ENCODE measurements around the gene WDR82.

WDR82 gene

DNA sequence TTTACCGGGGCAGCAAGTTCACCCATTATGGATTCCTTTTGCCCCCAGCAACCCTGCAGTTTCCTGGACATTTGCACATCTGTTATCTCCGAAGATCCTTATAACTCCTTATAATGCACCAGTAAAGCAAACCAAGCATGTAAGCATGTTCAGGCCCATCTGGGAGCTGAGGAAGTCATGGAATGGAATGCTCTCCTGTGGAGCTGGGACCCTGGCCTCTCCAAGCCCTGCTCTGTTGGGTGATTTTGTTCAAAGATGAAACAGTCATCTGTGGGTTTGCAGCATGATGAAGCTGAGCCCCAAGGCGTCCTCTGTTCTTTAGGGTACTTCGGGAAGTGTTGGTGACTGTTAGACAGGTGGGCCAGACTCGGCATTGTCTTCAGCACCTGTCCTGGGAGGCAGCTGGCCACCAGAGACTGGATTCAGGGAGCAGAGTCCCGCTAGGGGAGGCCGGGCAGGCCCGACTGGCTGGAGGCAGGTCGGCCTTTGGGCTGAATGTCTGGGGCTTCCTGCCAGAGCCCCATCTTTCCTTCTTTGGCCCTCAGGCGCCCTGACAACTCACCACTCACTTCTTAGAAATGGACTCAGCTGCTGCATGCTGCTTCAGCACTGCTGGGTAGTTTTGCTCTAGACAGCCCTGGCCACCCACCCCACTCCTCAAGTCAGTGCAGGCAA lies 41.6 kb upstream of the WDR82 start:
- H3K27ac ChIP-seq: no peak overlapping the region
- no peaks in the 10 kb centered on the region for H3K36me3 ChIP-seq (ENCODE audit: insufficient read depth)
- peaks cover 16% of the 10 kb centered on the region for H3K4me1 ChIP-seq (ENCODE audit: low read depth, poor library complexity, severe bottlenecking)
- no peaks in the 10 kb centered on the region for H4K20me1 ChIP-seq (ENCODE audit: insufficient read depth)
- no peaks in the 10 kb centered on the region for H3K27me3 ChIP-seq (ENCODE audit: insufficient read depth, low read depth)
- TF ChIP-seq, protein P1, sequence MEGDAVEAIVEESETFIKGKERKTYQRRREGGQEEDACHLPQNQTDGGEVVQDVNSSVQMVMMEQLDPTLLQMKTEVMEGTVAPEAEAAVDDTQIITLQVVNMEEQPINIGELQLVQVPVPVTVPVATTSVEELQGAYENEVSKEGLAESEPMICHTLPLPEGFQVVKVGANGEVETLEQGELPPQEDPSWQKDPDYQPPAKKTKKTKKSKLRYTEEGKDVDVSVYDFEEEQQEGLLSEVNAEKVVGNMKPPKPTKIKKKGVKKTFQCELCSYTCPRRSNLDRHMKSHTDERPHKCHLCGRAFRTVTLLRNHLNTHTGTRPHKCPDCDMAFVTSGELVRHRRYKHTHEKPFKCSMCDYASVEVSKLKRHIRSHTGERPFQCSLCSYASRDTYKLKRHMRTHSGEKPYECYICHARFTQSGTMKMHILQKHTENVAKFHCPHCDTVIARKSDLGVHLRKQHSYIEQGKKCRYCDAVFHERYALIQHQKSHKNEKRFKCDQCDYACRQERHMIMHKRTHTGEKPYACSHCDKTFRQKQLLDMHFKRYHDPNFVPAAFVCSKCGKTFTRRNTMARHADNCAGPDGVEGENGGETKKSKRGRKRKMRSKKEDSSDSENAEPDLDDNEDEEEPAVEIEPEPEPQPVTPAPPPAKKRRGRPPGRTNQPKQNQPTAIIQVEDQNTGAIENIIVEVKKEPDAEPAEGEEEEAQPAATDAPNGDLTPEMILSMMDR (conservative IDR thresholded peaks at IDR 0.05; ENCODE audit: low read depth, low read length): no peak
- H3K79me2 ChIP-seq (ENCODE audit: insufficient read depth, low read depth): no peaks in the 10 kb centered on the region
- no peak overlapping the region for H2AFZ ChIP-seq (ENCODE audit: low read depth)
- H3K4me3 ChIP-seq (IDR thresholded peaks at IDR 0.05; ENCODE audit: insufficient read depth, low read depth, low read length): no peak overlapping the region
- H3K9ac ChIP-seq: no peak overlapping the region
- no peak overlapping the region for H3K4me2 ChIP-seq

DNA sequence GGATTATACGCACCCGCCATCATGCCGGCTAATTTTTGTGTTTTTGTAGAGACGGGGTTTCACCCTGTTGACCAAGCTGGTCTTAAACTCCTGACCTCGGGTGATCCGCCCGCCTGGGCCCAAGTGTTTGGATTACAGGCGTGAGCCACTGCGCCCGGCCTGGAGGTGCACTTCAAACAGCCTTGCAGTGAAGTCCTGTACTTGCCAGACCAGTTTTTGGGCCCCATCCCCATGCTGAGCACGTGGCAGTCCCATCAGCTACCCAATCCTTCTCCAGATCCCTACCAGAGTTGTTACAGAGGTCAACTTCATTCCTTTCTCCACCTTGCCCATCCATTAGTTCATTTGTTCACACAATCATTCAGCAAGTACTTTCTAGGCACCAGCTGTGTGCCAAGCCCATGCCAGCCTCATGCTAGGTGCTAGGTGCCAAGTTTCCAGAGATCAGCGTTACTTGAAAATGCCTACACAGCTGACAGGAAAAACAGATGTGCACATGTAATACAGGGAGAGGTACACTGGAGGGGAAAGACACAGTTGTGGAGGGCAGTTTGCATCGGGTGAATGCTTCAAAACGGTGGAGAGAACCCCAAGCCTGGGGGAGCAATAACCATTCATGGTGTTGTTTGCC lies 39.9 kb upstream of the WDR82 start:
- Histone ChIP-seq H3K9ac (no peak overlapping the region), H3K4me3 (IDR thresholded peaks at IDR 0.05; ENCODE audit: insufficient read depth, low read depth, low read length) (no peak overlapping the region), H3K27ac (no peak overlapping the region), H3K27me3 (ENCODE audit: insufficient read depth, low read depth) (no peaks in the 10 kb centered on the region), H3K79me2 (ENCODE audit: insufficient read depth, low read depth) (no peaks in the 10 kb centered on the region), H3K36me3 (ENCODE audit: insufficient read depth) (no peaks in the 10 kb centered on the region), H3K4me2 (no peak overlapping the region), H2AFZ (ENCODE audit: low read depth) (no peak overlapping the region), H4K20me1 (ENCODE audit: insufficient read depth) (no peaks in the 10 kb centered on the region), H3K4me1 (ENCODE audit: low read depth, poor library complexity, severe bottlenecking) (peaks cover 34% of the 10 kb centered on the region)
- TF ChIP-seq, protein P1 (conservative IDR thresholded peaks at IDR 0.05; ENCODE audit: low read depth, low read length): no peak

DNA sequence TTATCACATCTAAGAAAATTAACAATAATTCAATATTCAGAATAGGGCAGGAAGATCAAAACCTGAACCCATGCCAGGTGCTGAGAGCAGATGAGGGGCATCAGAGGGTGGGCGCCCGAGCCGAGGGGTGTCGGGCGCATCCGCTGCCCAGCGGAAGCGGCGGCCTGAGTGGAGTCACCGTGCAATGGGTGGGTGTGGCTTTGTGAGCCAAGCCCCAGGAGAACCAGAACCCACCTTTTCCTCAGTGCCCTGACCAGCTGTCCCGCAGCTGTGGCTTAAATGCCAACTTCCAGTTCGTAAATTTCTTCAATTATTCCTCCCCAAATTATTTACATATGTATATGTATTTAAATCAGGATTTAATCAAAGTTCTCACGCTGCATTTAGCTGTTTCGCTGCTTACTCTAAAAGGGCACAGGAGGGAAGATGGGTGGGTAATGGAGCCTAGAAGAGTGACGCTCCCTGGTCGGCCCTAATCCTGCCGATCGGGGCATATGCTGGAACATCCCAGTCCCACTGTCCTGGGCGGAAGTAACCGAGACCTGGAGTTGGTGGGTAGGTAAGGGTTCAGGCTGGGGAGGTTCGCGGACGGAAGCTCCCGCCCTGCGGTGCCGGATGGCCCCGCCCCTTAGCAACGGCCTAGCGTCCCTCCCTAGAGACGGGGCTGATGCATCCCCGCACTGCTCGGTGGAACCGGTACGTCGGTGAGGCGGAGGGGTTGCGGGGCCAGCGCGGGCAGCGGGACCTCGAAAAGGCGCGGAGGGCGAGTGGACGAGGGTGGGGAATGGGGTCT lies 39.0 kb upstream of the WDR82 start:
- Histone ChIP-seq H3K4me3 (IDR thresholded peaks at IDR 0.05; ENCODE audit: insufficient read depth, low read depth, low read length) (no peak overlapping the region), H3K9ac (no peak overlapping the region), H2AFZ (ENCODE audit: low read depth) (no peak overlapping the region), H3K4me1 (ENCODE audit: low read depth, poor library complexity, severe bottlenecking) (peaks cover 43% of the 10 kb centered on the region), H3K4me2 (no peak overlapping the region), H3K27me3 (ENCODE audit: insufficient read depth, low read depth) (no peaks in the 10 kb centered on the region), H3K36me3 (ENCODE audit: insufficient read depth) (no peaks in the 10 kb centered on the region), H3K79me2 (ENCODE audit: insufficient read depth, low read depth) (no peaks in the 10 kb centered on the region), H4K20me1 (ENCODE audit: insufficient read depth) (no peaks in the 10 kb centered on the region), H3K27ac (no peak overlapping the region)
- TF ChIP-seq, protein P1 (conservative IDR thresholded peaks at IDR 0.05; ENCODE audit: low read depth, low read length): no peak

DNA sequence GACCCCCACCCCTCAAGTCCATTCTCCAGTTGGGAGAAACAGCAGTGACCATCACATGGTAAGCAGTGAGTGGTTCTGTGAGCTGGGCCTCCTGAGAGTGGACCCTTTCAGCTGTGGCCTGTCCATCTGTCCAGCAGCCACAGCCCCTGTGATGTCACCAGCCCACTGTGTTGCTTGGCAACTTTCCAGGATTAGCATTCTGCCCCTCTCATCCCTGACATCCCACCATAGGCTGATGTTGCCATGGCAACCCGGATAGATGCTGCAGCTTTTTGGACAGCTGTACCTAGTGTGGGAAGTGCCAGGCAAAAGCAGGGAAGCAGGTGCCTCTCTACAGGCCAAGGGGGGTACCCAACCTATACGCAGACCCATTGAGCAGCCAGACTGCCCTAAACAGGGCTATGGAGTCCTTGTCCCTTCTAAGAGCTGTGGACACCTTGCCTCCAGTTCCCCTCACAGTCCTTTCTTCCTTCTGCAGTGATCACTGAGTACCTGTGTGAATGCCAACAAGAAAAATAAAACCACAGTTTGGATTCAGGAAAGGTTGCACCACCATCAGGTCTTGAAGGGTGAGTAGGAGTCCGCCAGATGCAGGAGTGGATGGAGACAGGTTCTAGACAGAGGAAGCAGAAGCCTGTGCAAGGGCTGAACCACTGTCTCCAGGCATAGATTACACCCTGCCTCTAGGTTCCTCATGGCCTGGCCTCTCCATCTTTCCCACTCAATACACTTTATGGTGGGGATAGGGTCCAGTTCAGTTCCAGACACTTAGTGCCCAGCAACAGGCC lies 37.7 kb upstream of the WDR82 start, which contains the start of gene DNAH1:
DNAH1 (plus strand) TSS at position 343 of the 788 bp plus-strand sequence. CDS start 6,124 bp downstream, outside the sequence.
- Histone ChIP-seq H3K79me2 (ENCODE audit: insufficient read depth, low read depth) (no peaks in the 10 kb centered on the region), H4K20me1 (ENCODE audit: insufficient read depth) (no peaks in the 10 kb centered on the region), H3K4me2 (no peak within 1 kb of the TSS), H3K4me1 (ENCODE audit: low read depth, poor library complexity, severe bottlenecking) (peaks cover 55% of the 10 kb centered on the region), H3K27me3 (ENCODE audit: insufficient read depth, low read depth) (no peaks in the 10 kb centered on the region), H3K36me3 (ENCODE audit: insufficient read depth) (no peaks in the 10 kb centered on the region), H3K9ac (no peak within 1 kb of the TSS), H2AFZ (ENCODE audit: low read depth) (no peak within 1 kb of the TSS), H3K4me3 (IDR thresholded peaks at IDR 0.05; ENCODE audit: insufficient read depth, low read depth, low read length) (no peak within 1 kb of the TSS), H3K27ac (no peak within 1 kb of the TSS)
- TF ChIP-seq, protein P1 (conservative IDR thresholded peaks at IDR 0.05; ENCODE audit: low read depth, low read length): no peak

All from KMS-11 (cell line).